ENCODE results near the gene C19orf25.

The C19orf25 gene

DNA sequence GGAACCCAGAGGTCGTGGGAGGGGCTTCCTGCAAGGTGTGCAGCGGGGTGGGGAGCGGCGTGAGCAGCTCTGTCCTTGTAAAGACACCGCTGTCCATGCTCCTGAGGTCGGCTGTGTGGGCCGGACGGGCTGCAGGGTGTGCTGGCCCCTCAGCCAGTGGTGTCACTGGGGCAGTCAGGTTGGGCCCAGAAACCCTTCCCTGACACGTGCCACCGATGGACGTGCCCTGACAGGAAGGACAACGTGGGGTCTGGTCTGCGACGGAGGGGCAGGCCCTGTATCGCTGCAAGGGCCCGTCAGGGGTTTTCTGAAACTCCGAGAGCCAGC is 45.0 kb downstream of the C19orf25 start:
- TF ChIP-seq TEAD4 (IDR thresholded peaks at IDR 0.05) (no peak), CEBPB (IDR thresholded peaks at IDR 0.05) (no peak), TCF12 (IDR thresholded peaks at IDR 0.05; ENCODE audit: low read depth) (no peak), EGR1 (IDR thresholded peaks at IDR 0.05) (no peak), FOXM1 (IDR thresholded peaks at IDR 0.05; ENCODE audit: borderline replicate concordance, low read depth) (no peak), CREB1 (IDR thresholded peaks at IDR 0.05; ENCODE audit: low read depth) (no peak), YY1 (IDR thresholded peaks at IDR 0.05; ENCODE audit: low read depth) (no peak), ZBTB7A (IDR thresholded peaks at IDR 0.05; ENCODE audit: low read depth) (no peak), RAD21 (IDR thresholded peaks at IDR 0.05; ENCODE audit: low read depth) (no peak), EP300 (IDR thresholded peaks at IDR 0.05; ENCODE audit: borderline replicate concordance) (no peak), TAF1 (IDR thresholded peaks at IDR 0.05; ENCODE audit: low read depth) (no peak), NFIC (IDR thresholded peaks at IDR 0.05) (no peak)
- TF ChIP-seq, protein P1, sequence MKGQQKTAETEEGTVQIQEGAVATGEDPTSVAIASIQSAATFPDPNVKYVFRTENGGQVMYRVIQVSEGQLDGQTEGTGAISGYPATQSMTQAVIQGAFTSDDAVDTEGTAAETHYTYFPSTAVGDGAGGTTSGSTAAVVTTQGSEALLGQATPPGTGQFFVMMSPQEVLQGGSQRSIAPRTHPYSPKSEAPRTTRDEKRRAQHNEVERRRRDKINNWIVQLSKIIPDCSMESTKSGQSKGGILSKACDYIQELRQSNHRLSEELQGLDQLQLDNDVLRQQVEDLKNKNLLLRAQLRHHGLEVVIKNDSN (IDR thresholded peaks at IDR 0.05), result no peak
- TF ChIP-seq, protein P2, sequence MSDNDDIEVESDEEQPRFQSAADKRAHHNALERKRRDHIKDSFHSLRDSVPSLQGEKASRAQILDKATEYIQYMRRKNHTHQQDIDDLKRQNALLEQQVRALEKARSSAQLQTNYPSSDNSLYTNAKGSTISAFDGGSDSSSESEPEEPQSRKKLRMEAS (IDR thresholded peaks at IDR 0.05), result no peak
- TF ChIP-seq, protein P3, sequence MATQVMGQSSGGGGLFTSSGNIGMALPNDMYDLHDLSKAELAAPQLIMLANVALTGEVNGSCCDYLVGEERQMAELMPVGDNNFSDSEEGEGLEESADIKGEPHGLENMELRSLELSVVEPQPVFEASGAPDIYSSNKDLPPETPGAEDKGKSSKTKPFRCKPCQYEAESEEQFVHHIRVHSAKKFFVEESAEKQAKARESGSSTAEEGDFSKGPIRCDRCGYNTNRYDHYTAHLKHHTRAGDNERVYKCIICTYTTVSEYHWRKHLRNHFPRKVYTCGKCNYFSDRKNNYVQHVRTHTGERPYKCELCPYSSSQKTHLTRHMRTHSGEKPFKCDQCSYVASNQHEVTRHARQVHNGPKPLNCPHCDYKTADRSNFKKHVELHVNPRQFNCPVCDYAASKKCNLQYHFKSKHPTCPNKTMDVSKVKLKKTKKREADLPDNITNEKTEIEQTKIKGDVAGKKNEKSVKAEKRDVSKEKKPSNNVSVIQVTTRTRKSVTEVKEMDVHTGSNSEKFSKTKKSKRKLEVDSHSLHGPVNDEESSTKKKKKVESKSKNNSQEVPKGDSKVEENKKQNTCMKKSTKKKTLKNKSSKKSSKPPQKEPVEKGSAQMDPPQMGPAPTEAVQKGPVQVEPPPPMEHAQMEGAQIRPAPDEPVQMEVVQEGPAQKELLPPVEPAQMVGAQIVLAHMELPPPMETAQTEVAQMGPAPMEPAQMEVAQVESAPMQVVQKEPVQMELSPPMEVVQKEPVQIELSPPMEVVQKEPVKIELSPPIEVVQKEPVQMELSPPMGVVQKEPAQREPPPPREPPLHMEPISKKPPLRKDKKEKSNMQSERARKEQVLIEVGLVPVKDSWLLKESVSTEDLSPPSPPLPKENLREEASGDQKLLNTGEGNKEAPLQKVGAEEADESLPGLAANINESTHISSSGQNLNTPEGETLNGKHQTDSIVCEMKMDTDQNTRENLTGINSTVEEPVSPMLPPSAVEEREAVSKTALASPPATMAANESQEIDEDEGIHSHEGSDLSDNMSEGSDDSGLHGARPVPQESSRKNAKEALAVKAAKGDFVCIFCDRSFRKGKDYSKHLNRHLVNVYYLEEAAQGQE (IDR thresholded peaks at IDR 0.05; ENCODE audit: low read depth), result no peak

DNA sequence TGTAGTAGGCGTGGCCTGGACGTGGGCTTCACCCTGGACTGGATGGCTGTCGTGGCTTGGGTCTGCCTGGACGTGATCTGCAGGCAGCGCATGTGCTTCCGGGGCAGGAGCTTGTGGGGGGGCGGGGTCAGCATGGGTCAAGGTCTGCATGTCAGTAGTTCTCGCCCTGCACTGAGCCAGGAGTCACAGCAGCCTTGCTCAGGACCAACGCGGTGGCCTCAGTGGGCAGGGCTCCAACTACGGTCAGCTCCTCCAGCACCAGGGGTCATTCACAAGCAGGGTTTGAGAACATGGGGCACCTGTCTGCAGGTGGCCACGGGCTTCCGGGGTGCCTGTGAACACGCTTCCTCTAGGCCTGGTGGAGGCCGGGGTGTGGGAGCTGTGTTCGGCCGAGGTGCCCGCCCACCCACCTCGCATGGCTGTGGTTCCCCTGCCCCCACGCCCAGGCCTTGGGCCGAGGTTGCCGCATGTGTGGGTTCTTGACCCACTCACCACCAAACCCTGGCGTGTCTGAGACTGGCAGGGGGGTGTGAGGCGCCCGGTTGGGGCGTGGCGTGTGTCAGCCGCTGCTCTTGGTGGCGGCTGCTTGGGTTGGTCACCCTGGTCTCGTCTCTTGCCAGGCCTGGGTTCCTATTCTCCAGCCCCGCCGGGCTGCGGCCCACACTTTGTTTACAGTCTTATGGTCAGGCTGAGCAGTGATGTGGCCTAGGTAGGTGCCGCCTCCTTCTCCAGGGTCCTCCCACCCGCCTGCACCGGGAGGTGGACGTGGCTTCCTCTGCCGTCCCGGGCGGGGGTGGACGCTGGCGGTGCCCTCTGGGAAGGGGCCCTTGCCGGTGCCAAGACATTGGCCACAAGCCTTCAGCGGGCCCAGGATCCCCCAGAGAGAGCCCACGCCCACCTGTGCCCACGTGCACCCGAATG is 45.6 kb downstream of the C19orf25 start:
- TF ChIP-seq, protein P2 (IDR thresholded peaks at IDR 0.05), result no peak
- TF ChIP-seq TAF1 (IDR thresholded peaks at IDR 0.05; ENCODE audit: low read depth) (no peak), ZBTB7A (IDR thresholded peaks at IDR 0.05; ENCODE audit: low read depth) (no peak), TCF12 (IDR thresholded peaks at IDR 0.05; ENCODE audit: low read depth) (no peak)
- TF ChIP-seq, protein P3 (IDR thresholded peaks at IDR 0.05; ENCODE audit: low read depth), result no peak

DNA sequence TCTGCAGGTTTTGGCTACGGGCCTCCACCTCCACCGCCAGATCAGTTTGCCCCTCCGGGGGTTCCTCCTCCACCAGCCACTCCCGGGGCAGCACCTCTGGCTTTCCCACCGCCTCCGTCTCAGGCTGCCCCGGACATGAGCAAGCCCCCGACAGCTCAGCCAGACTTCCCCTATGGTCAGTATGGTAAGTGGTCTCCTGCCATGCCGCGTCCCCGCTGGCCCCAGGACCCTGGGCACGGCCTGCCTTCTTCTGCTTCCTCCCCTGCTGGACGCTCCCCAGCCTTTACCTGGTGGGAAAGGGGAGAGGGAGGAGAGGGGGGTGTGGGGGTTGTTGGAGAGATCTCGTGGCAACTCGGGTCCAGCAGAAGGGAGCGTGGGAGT is 46.5 kb downstream of the C19orf25 start:
- TF ChIP-seq NFIC (IDR thresholded peaks at IDR 0.05) (no peak), YY1 (IDR thresholded peaks at IDR 0.05; ENCODE audit: low read depth) (no peak), EP300 (IDR thresholded peaks at IDR 0.05; ENCODE audit: borderline replicate concordance) (no peak), TEAD4 (IDR thresholded peaks at IDR 0.05) (no peak)
- TF ChIP-seq, protein P3 (IDR thresholded peaks at IDR 0.05; ENCODE audit: low read depth), result no peak
- TF ChIP-seq, protein P1 (IDR thresholded peaks at IDR 0.05), result no peak

DNA sequence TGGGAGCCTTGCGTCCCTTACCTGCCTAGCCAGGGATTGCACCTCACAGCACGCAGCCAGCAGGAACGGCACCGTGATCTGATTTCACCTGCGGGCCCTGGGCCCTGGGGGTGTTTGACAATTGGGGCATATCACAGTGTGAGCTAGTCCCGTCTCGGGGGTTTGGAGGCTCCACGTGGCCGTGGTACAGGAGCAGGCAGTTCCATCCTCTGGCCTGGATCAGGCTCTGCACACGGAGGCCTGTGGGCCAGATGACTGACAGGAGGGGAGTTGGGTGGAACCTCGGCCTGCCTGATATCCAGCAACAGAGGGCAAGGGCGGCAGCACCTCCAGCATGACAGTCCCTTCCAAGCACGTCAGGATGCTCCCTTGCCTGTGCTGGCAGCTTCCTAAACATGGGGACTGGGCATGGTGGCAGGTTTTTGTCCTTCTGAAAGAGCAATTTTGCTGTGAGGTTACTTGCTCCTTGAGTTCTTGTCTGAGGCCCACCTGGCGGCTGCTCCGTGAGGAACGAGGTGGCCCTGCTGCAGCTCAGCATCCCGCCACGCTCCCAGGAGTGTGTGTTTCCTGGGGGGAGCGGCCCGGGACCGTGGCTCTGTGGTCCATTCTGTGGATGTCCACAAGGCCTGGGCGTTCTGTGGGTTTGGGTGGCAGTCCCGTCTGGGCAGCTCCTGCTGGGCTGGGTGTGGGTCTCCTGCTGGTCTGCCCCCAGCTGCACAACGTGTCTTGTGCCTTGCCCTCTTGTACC is 47.1 kb downstream of the C19orf25 start:
- no peak for TF ChIP-seq NFIC (IDR thresholded peaks at IDR 0.05)
- no peak for TF ChIP-seq EP300 (IDR thresholded peaks at IDR 0.05; ENCODE audit: borderline replicate concordance)
- TF ChIP-seq, protein P2 (IDR thresholded peaks at IDR 0.05), result no peak
- TF ChIP-seq ZBTB7A (IDR thresholded peaks at IDR 0.05; ENCODE audit: low read depth), result no peak
- TF ChIP-seq TAF1 (IDR thresholded peaks at IDR 0.05; ENCODE audit: low read depth), result no peak
- TF ChIP-seq, protein P1 (IDR thresholded peaks at IDR 0.05), result no peak
- TF ChIP-seq CEBPB (IDR thresholded peaks at IDR 0.05), result no peak
- no peak for TF ChIP-seq TCF12 (IDR thresholded peaks at IDR 0.05; ENCODE audit: low read depth)
- TF ChIP-seq, protein P3 (IDR thresholded peaks at IDR 0.05; ENCODE audit: low read depth), result no peak
- TF ChIP-seq FOXM1 (IDR thresholded peaks at IDR 0.05; ENCODE audit: borderline replicate concordance, low read depth), result no peak
